ENCODE measurements around the gene ESRRA.

The ESRRA gene

GRCh38 chr11:64352995-64353714 lies 47.8 kb downstream of the ESRRA start:
- DNase-seq: no peak

GRCh38 chr11:64353715-64354506 lies 48.6 kb downstream of the ESRRA start:
- no peak for DNase-seq

- DNase-seq: peak; percentile 65
These were observed 50.0 kb downstream of the ESRRA start for GRCh38 chr11:64355078-64355940.

GRCh38 chr11:64356498-64357411 lies 51.4 kb downstream of the ESRRA start:
- no peak for DNase-seq

GRCh38 chr11:64357446-64357845 lies 52.1 kb downstream of the ESRRA start:
- DNase-seq: no peak

GRCh38 chr11:64357904-64358535 lies 52.7 kb downstream of the ESRRA start:
- DNase-seq: no peak

GRCh38 chr11:64358536-64358906 lies 53.2 kb downstream of the ESRRA start:
- DNase-seq: no peak

DNA sequence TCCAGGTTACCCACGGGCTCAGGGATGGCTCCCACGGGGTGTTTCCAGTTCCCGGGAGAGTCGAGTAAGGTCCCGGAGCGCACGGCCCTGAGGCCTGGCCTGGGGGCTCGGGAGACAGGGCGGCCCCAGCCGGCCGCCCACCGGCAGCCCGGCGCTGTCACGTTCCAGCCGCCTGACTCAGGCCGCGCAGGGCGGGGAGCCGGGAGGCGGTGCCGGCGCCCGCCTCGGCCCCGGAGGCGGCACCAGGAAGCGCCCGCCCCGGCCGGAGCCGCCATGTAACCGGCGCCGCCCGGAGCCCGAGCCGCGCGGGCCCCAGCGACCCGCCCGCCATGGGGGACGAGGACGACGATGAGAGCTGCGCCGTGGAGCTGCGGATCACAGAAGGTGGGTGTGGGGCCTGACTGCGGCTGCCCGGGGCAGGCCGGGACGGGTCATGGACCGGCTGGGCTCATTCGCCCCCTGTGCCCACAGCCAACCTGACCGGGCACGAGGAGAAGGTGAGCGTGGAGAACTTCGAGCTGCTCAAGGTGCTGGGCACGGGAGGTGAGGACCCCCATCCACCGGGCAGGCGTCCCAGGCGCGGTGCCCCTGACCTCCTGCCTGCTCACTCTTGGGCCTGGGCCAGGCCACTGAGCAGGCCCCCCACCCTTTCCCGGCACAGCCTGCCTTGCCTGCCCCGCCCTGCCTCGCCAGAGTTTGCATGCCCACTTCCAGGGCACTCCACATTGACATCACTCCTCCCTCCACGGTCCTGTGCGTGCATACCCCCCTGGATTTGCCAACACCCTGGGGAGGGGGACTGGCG lies 53.8 kb downstream of the ESRRA start, which contains the start of gene RPS6KA4:
Gene RPS6KA4, plus strand, starts transcription at position 256 of the 805 bp plus-strand sequence. Its CDS starts 74 bp downstream, at position 330.
- DNase-seq: no peak

DNA sequence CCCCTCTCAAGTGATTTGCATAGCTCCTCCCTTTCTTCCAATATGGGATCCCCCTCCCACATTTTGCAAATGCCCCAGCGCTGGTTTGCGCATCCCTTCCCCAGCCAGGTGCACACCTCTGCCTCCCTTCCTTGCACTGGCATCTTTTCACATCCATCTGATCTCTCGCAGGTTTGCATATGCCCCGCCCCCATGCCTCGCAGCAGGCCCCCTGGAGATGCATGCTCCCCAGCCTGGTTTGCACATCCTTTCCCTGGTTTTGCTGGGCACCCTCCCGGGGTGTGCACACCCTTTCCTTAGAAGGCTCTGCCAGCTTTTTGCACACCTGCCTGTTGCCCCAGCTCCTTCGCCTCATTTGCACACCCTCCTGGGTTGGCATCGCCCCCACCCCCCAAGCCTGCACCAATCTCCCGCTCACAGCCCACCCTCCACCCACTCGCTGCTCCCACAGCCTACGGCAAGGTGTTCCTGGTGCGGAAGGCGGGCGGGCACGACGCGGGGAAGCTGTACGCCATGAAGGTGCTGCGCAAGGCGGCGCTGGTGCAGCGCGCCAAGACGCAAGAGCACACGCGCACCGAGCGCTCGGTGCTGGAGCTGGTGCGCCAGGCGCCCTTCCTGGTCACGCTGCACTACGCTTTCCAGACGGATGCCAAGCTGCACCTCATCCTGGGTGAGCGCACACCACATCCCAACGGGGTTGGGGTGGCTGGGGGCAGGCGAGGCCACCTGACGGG lies 54.6 kb downstream of the ESRRA start:
- no peak for DNase-seq

- DNase-seq: no peak
These were observed 55.2 kb downstream of the ESRRA start for GRCh38 chr11:64360448-64360921.

GRCh38 chr11:64361659-64362058 lies 56.3 kb downstream of the ESRRA start:
- no peak for DNase-seq

GRCh38 chr11:64362339-64362738 lies 57.0 kb downstream of the ESRRA start:
- no peak for DNase-seq

GRCh38 chr11:64364435-64364834 lies 59.1 kb downstream of the ESRRA start:
- no peak for DNase-seq

DNA sequence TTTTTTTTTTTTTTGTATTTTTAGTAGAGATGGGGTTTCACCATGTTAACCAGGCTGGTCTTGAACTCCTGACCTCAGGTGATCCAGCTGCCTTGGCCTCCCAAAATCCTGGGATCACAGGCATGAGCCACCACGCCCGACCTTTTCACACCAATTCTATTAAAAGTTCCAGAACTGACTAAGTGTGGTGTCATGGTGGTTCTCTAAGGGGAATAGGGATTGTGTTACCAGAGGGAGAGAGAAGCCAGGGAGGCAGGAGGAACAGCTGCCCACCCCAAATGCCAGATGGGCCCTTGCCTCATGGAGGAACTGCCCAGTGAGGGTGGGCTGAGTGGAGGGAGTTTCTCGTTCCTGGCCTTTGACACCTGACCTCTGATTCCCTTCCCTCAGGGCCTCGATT lies 59.6 kb downstream of the ESRRA start:
- no peak for DNase-seq

Data from NCI-H2107 (cell line).